Nephron (organoid): ENCODE data around the gene SH3BP5.

Experiments used
- H3K27ac Mint-ChIP-seq, 3 experiments: 2 replicates each; pipeline ENCODE4 v1.8.0; 2020; ENCODE audit warnings: mixed read lengths in 3 of 3, mild to moderate bottlenecking in 2 of 3, moderate library complexity in 1 of 3
- H3K27me3 Mint-ChIP-seq: 2 replicates; pipeline ENCODE4 v1.8.0; 2021; ENCODE audit warnings: low read depth, mild to moderate bottlenecking, moderate library complexity, mixed read lengths
- H3K36me3 Mint-ChIP-seq: 2 replicates; pipeline ENCODE4 v1.8.0; 2020; ENCODE audit warnings: low read depth, mixed read lengths
- H3K4me1 Mint-ChIP-seq: 2 replicates; pipeline ENCODE4 v1.8.0; 2020; ENCODE audit warnings: mixed read lengths
- H3K4me3 Mint-ChIP-seq, 3 experiments: 2 replicates each; pipeline ENCODE4 v1.8.0; 2020; ENCODE audit warnings: mild to moderate bottlenecking in 3 of 3, mixed read lengths in 3 of 3, moderate library complexity in 2 of 3
- H3K9me3 Mint-ChIP-seq: 2 replicates; pipeline ENCODE4 v1.8.0; 2020; ENCODE audit warnings: mixed read lengths
- CTCF ChIP-seq, 3 experiments: fragments of 200-600 bp; sonication (generic); IDR thresholded peaks; one replicate each; pipeline ENCODE4 v1.5.0; 2021; ENCODE audit warnings: antibody characterized with exemption in 3 of 3; ENCODE audit not compliant: unreplicated experiment in 3 of 3

SH3BP5 gene

GRCh38 chr3:15271785-15272381, 60.5 kb downstream of the SH3BP5 start:
- Mint-ChIP-seq H3K36me3 (no peaks in the 10 kb centered on the region), H3K9me3 (no peaks in the 10 kb centered on the region), H3K27ac (no peak overlapping the region), H3K4me3 (no peak overlapping the region), H3K4me1 (peaks cover 20% of the 10 kb centered on the region), H3K27me3 (no peaks in the 10 kb centered on the region)
- TF ChIP-seq CTCF (IDR thresholded peaks at IDR 0.05; ENCODE audit: unreplicated experiment in 3 of 3), result no peak

GRCh38 chr3:15271030-15271429, 61.4 kb downstream of the SH3BP5 start:
- H3K27ac Mint-ChIP-seq, result no peak overlapping the region
- TF ChIP-seq CTCF (IDR thresholded peaks at IDR 0.05; ENCODE audit: unreplicated experiment in 3 of 3), result no peak
- H3K4me3 Mint-ChIP-seq, result no peak overlapping the region
- peaks cover 20% of the 10 kb centered on the region for H3K4me1 Mint-ChIP-seq
- no peaks in the 10 kb centered on the region for H3K27me3 Mint-ChIP-seq
- no peaks in the 10 kb centered on the region for H3K9me3 Mint-ChIP-seq
- no peaks in the 10 kb centered on the region for H3K36me3 Mint-ChIP-seq

DNA sequence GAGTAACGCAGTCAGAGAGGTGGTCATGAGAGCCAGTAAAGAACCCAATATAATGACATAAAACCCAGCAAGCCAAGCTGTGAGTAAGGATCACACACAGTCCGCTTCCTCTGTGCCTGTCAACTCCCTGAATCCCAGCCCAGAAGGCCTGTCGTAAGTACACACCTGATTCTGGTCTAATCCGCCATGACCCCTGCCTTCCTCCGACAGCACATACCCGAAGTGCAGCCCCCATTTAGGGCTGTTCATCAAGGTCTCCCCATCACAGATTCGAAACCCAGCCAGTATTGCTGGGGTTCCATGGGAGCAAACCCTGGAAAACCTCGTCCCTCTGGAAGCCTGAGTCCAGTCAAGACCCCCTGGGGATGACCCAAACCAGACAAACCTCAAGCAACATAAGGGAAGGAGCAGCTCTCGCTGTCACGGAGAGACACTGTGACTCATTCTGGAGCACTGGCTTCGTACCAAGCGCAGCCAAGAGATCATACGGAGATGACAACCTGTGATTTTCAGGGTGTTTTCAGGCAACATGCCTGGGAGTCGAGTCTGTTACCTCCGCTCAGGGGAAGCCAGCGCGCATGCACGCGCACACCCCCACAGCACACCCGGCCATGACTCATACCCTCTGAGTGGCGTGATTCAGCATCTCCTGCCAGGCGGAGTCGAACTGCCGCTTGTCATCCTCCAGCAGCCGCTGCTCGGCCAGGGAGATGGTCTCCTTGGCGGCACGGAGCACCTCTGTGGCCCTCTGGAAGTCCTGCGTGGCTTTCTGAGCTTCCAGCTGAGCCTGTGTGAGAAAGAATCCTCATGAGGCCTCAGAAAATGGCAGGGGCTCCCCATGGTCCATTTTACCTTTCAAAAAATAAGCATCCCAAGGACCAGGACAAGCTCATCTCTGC, 63.0 kb downstream of the SH3BP5 start:
- Mint-ChIP-seq H3K36me3 (no peaks in the 10 kb centered on the region), H3K4me3 (no peak overlapping the region), H3K27me3 (no peaks in the 10 kb centered on the region), H3K27ac (peak overlapping the region in 1 of 3 experiments; percentile 61), H3K9me3 (no peaks in the 10 kb centered on the region), H3K4me1 (peaks cover 20% of the 10 kb centered on the region)
- no peak for TF ChIP-seq CTCF (IDR thresholded peaks at IDR 0.05; ENCODE audit: unreplicated experiment in 3 of 3)

- Mint-ChIP-seq H3K27me3 (no peaks in the 10 kb centered on the region), H3K4me3 (no peak overlapping the region), H3K36me3 (no peaks in the 10 kb centered on the region), H3K4me1 (peaks cover 21% of the 10 kb centered on the region), H3K27ac (no peak overlapping the region), H3K9me3 (no peaks in the 10 kb centered on the region)
- peak; percentile 88 to 95 (median 95) for TF ChIP-seq CTCF (IDR thresholded peaks at IDR 0.05; ENCODE audit: unreplicated experiment in 3 of 3)
Observed at GRCh38 chr3:15268033-15268631, 64.3 kb downstream of the SH3BP5 start.

- Mint-ChIP-seq H3K4me1 (peaks cover 20% of the 10 kb centered on the region), H3K36me3 (no peaks in the 10 kb centered on the region), H3K9me3 (no peaks in the 10 kb centered on the region), H3K4me3 (no peak overlapping the region), H3K27ac (no peak overlapping the region), H3K27me3 (no peaks in the 10 kb centered on the region)
- TF ChIP-seq CTCF (IDR thresholded peaks at IDR 0.05; ENCODE audit: unreplicated experiment in 3 of 3), result no peak
Observed at GRCh38 chr3:15267502-15267901, 64.9 kb downstream of the SH3BP5 start.
